HL-60 (cell line): ENCODE results near the gene KCNK15.

ENCODE experiments used
- DNase-seq, 2 experiments: peaks; one replicate each; pipeline ENCODE4 v3.0.0-alpha.2; 2010 to 2020; ENCODE audit warnings: low read depth in 1 of 2, low spot score in 1 of 2
- H3K27ac ChIP-seq: fragments of 250-450 bp; sonication (Bioruptor Pico); replicated peaks from 2 replicates; pipeline ENCODE4 v1.5.1; 2020; ENCODE audit warnings: mild to moderate bottlenecking, moderate library complexity
- H3K27me3 ChIP-seq: fragments of 250-450 bp; sonication (Bioruptor Pico); 2 replicates; pipeline ENCODE4 v1.5.1; 2021; ENCODE audit warnings: mild to moderate bottlenecking, moderate library complexity; ENCODE audit not compliant: insufficient read depth, poor library complexity, severe bottlenecking
- H3K4me3 ChIP-seq: replicated peaks from 2 replicates; pipeline ENCODE4 v1.5.1; 2011; ENCODE audit warnings: mild to moderate bottlenecking, control low read depth, low read length; ENCODE audit not compliant: insufficient read depth
- CTCF ChIP-seq: IDR thresholded peaks from one replicate; pipeline ENCODE4 v1.5.1; 2011; ENCODE audit warnings: low read length, control low read depth, inconsistent platforms; ENCODE audit not compliant: insufficient read depth
- GABPA ChIP-seq: IDR thresholded peaks from 2 replicates; pipeline ENCODE4 v1.6.1; 2012; ENCODE audit warnings: low read depth
- POLR2AphosphoS5 ChIP-seq: IDR thresholded peaks from 2 replicates; pipeline ENCODE4 v1.6.1; 2012; ENCODE audit warnings: low read depth
- SPI1 ChIP-seq: IDR thresholded peaks from 2 replicates; pipeline ENCODE4 v1.6.1; 2012; ENCODE audit warnings: low read depth, mild to moderate bottlenecking, borderline replicate concordance
- TF ChIP-seq, protein P1 (sequence below): IDR thresholded peaks from 2 replicates; pipeline ENCODE4 v1.6.1; 2012; ENCODE audit warnings: low read depth; ENCODE audit not compliant: insufficient replicate concordance

The KCNK15 gene

DNA sequence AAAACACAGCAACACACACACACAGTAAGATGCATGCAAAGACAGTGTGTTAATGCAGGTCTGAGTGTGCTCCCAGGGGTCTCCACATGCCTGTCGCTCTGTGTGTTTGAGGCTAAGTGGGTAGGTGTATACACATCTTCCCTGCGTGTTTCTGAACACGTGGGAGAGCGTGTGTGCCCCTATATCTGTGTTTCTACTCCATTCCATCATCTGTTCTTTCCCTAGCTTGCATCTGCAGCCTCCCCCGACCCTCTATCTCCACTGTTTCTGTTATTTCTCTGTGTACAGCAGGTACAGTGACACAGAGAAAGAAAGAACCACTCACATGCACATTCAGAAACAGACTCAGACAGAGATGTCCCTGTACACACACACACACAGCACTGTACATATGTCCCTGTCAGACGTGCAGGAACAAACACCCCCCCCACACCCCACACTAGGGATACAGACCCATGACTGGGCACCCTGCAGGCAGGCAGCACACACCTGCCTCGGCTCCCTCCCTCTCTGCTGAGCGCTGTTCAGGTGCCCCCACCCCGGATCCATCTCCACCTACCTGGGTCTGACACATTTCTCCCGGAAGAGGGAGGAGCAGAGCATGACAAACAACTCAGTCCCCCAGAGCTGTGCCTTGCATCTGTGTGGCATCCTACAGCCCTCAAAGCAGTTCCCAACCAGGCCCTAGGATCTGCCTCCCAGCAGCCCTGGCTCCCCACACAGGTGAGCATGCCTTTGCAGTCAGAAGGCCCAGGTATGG lies 27.6 kb downstream of the KCNK15 start:
- Histone ChIP-seq H3K27me3 (peaks cover 4% of the 10 kb centered on the region), H3K4me3 (no peak overlapping the region), H3K27ac (no peak overlapping the region)
- no peak for DNase-seq
- no peak for TF ChIP-seq SPI1
- TF ChIP-seq CTCF, result no peak
- TF ChIP-seq, protein P1, sequence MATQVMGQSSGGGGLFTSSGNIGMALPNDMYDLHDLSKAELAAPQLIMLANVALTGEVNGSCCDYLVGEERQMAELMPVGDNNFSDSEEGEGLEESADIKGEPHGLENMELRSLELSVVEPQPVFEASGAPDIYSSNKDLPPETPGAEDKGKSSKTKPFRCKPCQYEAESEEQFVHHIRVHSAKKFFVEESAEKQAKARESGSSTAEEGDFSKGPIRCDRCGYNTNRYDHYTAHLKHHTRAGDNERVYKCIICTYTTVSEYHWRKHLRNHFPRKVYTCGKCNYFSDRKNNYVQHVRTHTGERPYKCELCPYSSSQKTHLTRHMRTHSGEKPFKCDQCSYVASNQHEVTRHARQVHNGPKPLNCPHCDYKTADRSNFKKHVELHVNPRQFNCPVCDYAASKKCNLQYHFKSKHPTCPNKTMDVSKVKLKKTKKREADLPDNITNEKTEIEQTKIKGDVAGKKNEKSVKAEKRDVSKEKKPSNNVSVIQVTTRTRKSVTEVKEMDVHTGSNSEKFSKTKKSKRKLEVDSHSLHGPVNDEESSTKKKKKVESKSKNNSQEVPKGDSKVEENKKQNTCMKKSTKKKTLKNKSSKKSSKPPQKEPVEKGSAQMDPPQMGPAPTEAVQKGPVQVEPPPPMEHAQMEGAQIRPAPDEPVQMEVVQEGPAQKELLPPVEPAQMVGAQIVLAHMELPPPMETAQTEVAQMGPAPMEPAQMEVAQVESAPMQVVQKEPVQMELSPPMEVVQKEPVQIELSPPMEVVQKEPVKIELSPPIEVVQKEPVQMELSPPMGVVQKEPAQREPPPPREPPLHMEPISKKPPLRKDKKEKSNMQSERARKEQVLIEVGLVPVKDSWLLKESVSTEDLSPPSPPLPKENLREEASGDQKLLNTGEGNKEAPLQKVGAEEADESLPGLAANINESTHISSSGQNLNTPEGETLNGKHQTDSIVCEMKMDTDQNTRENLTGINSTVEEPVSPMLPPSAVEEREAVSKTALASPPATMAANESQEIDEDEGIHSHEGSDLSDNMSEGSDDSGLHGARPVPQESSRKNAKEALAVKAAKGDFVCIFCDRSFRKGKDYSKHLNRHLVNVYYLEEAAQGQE, result no peak
- no peak for TF ChIP-seq POLR2AphosphoS5
- no peak for TF ChIP-seq GABPA

DNA sequence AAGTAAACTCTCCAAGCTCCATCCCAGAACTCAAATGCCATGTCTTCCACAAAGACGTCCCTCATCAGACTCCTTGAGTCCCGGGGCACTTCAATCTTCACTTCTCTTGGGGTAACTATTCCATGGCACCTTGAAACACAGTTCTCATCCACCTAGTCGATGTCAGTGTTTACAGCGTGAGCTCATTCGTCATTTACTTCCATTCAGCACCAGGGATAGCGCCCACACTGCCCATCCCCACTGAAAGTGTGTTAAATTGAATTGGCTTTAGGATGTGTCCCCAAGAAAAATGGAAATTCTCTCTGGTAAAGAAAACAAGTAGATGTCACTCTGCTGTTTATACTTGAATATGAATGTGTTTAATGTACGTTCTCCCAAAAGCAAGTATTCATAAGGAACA lies 31.3 kb downstream of the KCNK15 start:
- Histone ChIP-seq H3K4me3 (no peak overlapping the region), H3K27me3 (no peaks in the 10 kb centered on the region), H3K27ac (no peak overlapping the region)
- no peak for DNase-seq
- TF ChIP-seq POLR2AphosphoS5 (no peak), SPI1 (no peak), GABPA (no peak), CTCF (no peak)
- TF ChIP-seq, protein P1, result peak; percentile 97

- Histone ChIP-seq H3K4me3 (no peak overlapping the region), H3K27ac (no peak overlapping the region), H3K27me3 (no peaks in the 10 kb centered on the region)
- DNase-seq, result peak in 1 of 2 experiments; percentile 8
- TF ChIP-seq, protein P1, result peak; percentile 99
- no peak for TF ChIP-seq GABPA
- TF ChIP-seq CTCF, result no peak
Measured at GRCh38 chr20:44780226-44780625, 34.6 kb downstream of the KCNK15 start.
